ENCODE measurements around the gene EDA.

Gene EDA

GRCh38 chrX:69948276-69948797 lies 332.4 kb downstream of the EDA start:
- TF ChIP-seq CTCF (IDR thresholded peaks at IDR 0.05; ENCODE audit: borderline replicate concordance, control extremely low read depth, extremely low read depth, insufficient read depth, missing control alignments), result no peak

GRCh38 chrX:69951753-69952152 lies 335.8 kb downstream of the EDA start:
- DNase-seq (ENCODE audit: low spot score), result no peak
- in situ Hi-C loops (cut with MboI; ENCODE audit: low sequenced_read_pairs, unreplicated experiment), result no loop called here
- no peak for TF ChIP-seq CTCF (IDR thresholded peaks at IDR 0.05; ENCODE audit: borderline replicate concordance, control extremely low read depth, extremely low read depth, insufficient read depth, missing control alignments)

More at GRCh38 chrX:69948276-69948797, 332.4 kb downstream of the EDA start:
- DNase-seq (ENCODE audit: low spot score), result no peak
- in situ Hi-C loops (cut with MboI; ENCODE audit: low sequenced_read_pairs, unreplicated experiment), result no loop called here

GRCh38 chrX:69959712-69960111 lies 343.8 kb downstream of the EDA start:
- DNase-seq (ENCODE audit: low spot score), result no peak
- in situ Hi-C loops (cut with MboI; ENCODE audit: low sequenced_read_pairs, unreplicated experiment), result no loop called here
- TF ChIP-seq CTCF (IDR thresholded peaks at IDR 0.05; ENCODE audit: borderline replicate concordance, control extremely low read depth, extremely low read depth, insufficient read depth, missing control alignments), result no peak

- in situ Hi-C loops (cut with MboI; ENCODE audit: low sequenced_read_pairs, unreplicated experiment), result no loop called here
- DNase-seq (ENCODE audit: low spot score), result no peak
- no peak for TF ChIP-seq CTCF (IDR thresholded peaks at IDR 0.05; ENCODE audit: borderline replicate concordance, control extremely low read depth, extremely low read depth, insufficient read depth, missing control alignments)
These were observed 345.6 kb downstream of the EDA start for GRCh38 chrX:69961365-69962072.

- no peak for DNase-seq (ENCODE audit: low spot score)
- in situ Hi-C loops (cut with MboI; ENCODE audit: low sequenced_read_pairs, unreplicated experiment), result no loop called here
- TF ChIP-seq CTCF (IDR thresholded peaks at IDR 0.05; ENCODE audit: borderline replicate concordance, control extremely low read depth, extremely low read depth, insufficient read depth, missing control alignments), result no peak
These were observed 353.0 kb downstream of the EDA start for GRCh38 chrX:69968950-69969349.

GRCh38 chrX:69969460-69969859 lies 353.5 kb downstream of the EDA start:
- in situ Hi-C loops (cut with MboI; ENCODE audit: low sequenced_read_pairs, unreplicated experiment), result no loop called here
- no peak for TF ChIP-seq CTCF (IDR thresholded peaks at IDR 0.05; ENCODE audit: borderline replicate concordance, control extremely low read depth, extremely low read depth, insufficient read depth, missing control alignments)
- DNase-seq (ENCODE audit: low spot score), result no peak

All from GM13976 (cell line).